ENCODE results near the gene KHDRBS1.

- no peak for TF ChIP-seq CTCF (conservative IDR thresholded peaks at IDR 0.05; ENCODE audit: low read depth, low read length)
- no peak for TF ChIP-seq EZH2phosphoT487 (IDR thresholded peaks at IDR 0.05; ENCODE audit: borderline replicate concordance, low read length)
Observed at GRCh38 chr1:32068957-32069588, 55.4 kb downstream of the KHDRBS1 start.

Measured in PC-3 (cell line).